Naive thymus-derived CD4-positive, alpha-beta T cell (primary cell): ENCODE data around the gene SCIN. TPM values are rescaled to one million over a fixed set of nuclear protein-coding genes. Genes with fewer than 3 reads are reported as not detected.

Experiments used
- ATAC-seq: fragments of 150-1000 bp; cut with Tn5 transposase; 2 replicates; pipeline ENCODE4 v1.10.0; 2021; ENCODE audit warnings: mild to moderate bottlenecking, moderate library complexity
- CTCF ChIA-PET: fragments of 350-600 bp; sonication (Branson Sonifier 250); formaldehyde crosslinking; loops from one replicate; lab custom pipeline; 2021; ENCODE audit warnings: antibody characterized with exemption; lab: Charles Lee
- POLR2A ChIA-PET: fragments of 350-600 bp; sonication (Branson Sonifier 250); formaldehyde crosslinking; loops from one replicate; lab custom pipeline; 2021; ENCODE audit warnings: antibody characterized with exemption, inconsistent platforms; lab: Charles Lee
- DNase-seq, 9 donors: peaks; one replicate each; pipeline versions ENCODE4 v3.0.0 to v3.0.0-alpha.2; 2020 to 2022; ENCODE audit warnings: mixed read lengths in 1 of 9
- H3K27ac ChIP-seq: one replicate; pipeline ENCODE4 v1.7.0; 2013; ENCODE audit warnings: mild to moderate bottlenecking, low read depth, low read length, moderate library complexity
- H3K27me3 ChIP-seq, 2 donors: one replicate each; pipeline ENCODE4 v1.7.0; 2013; ENCODE audit warnings: low read length in 2 of 2, mild to moderate bottlenecking in 2 of 2, moderate library complexity in 2 of 2; ENCODE audit not compliant: control insufficient read depth in 2 of 2, insufficient read depth in 2 of 2
- H3K36me3 ChIP-seq, 3 experiments: 1 replicate in 2 of 3; 2 replicates in 1 of 3; pipeline ENCODE4 v1.7.0; 2013; ENCODE audit warnings: low read length in 3 of 3, mild to moderate bottlenecking in 3 of 3, moderate library complexity in 1 of 3; ENCODE audit not compliant: insufficient read depth in 3 of 3, control insufficient read depth in 2 of 3
- H3K4me1 ChIP-seq, 2 donors: one replicate each; pipeline ENCODE4 v1.7.0; 2013; ENCODE audit warnings: low read length in 2 of 2, mild to moderate bottlenecking in 2 of 2, moderate library complexity in 1 of 2; ENCODE audit not compliant: control insufficient read depth in 2 of 2, insufficient read depth in 2 of 2
- H3K4me3 ChIP-seq: 2 replicates; pipeline ENCODE4 v1.7.0; 2013; ENCODE audit warnings: mild to moderate bottlenecking, low read length
- H3K9me3 ChIP-seq, 3 experiments: 1 replicate in 2 of 3; 2 replicates in 1 of 3; pipeline ENCODE4 v1.7.0; 2013; ENCODE audit warnings: low read length in 3 of 3; ENCODE audit not compliant: control insufficient read depth in 2 of 3
- H3K27ac Mint-ChIP-seq, 9 donors: one replicate each; pipeline ENCODE4 v1.8.0; 2020 to 2022; ENCODE audit warnings: mixed read lengths in 9 of 9, mild to moderate bottlenecking in 8 of 9, moderate library complexity in 5 of 9, inconsistent platforms in 2 of 9
- H3K27me3 Mint-ChIP-seq, 5 donors: one replicate each; pipeline ENCODE4 v1.8.0; 2021 to 2022; ENCODE audit warnings: mixed read lengths in 5 of 5, mild to moderate bottlenecking in 1 of 5
- H3K36me3 Mint-ChIP-seq, 5 donors: one replicate each; pipeline ENCODE4 v1.8.0; 2020 to 2022; ENCODE audit warnings: mixed read lengths in 5 of 5, mild to moderate bottlenecking in 3 of 5, inconsistent platforms in 1 of 5
- H3K4me1 Mint-ChIP-seq, 7 donors: one replicate each; pipeline ENCODE4 v1.8.0; 2020 to 2022; ENCODE audit warnings: mixed read lengths in 7 of 7, mild to moderate bottlenecking in 3 of 7, inconsistent platforms in 1 of 7
- H3K4me3 Mint-ChIP-seq, 10 donors: one replicate each; pipeline ENCODE4 v1.8.0; 2020 to 2022; ENCODE audit warnings: mild to moderate bottlenecking in 10 of 10, mixed read lengths in 10 of 10, moderate library complexity in 6 of 10, inconsistent platforms in 2 of 10
- H3K9me3 Mint-ChIP-seq, 11 donors: one replicate each; pipeline ENCODE4 v1.8.0; 2020 to 2022; ENCODE audit warnings: mixed read lengths in 11 of 11, mild to moderate bottlenecking in 4 of 11, inconsistent platforms in 1 of 11, moderate library complexity in 1 of 11
- intact Hi-C, 2 donors: fragments of 100-400 bp; cut with micrococcal nuclease; formaldehyde crosslinking; loops; one replicate each; pipeline ENCODE4 v1.15.1; 2023
- polyA plus RNA-seq, 2 donors: library from polyadenylated mRNA; unstranded; fragments of 300-500 nt; fragmentation: Illumina TruSeq; gene quantifications; one replicate each; pipeline ENCODE4 v1.2.3, GENCODE V29; 2021
- total RNA-seq, 6 experiments: library from RNA in 5 of 6; stranded (reverse) in 5 of 6; gene quantifications; 1 replicate in 5 of 6; 2 replicates in 1 of 6; pipeline ENCODE4 v1.2.3 and lab custom pipeline; 2021 to 2026

The SCIN gene
- total and polyA plus RNA-seq, 7 experiments from 2014 or later: 0.16 to 0.95 (median 0.35) TPM; not detected in 3

GRCh38 chr7:12695965-12696364 lies 125.4 kb downstream of the SCIN start:
- ChIA-PET POLR2A (no interaction called here), CTCF (no interaction called here)
- no peak overlapping the region for H3K27ac Mint-ChIP-seq
- no peaks in the 10 kb centered on the region for H3K4me1 ChIP-seq
- ATAC-seq: no peak
- no peak overlapping the region for H3K4me3 Mint-ChIP-seq
- H3K27ac ChIP-seq: no peak overlapping the region
- peaks cover 0 to 4% (median 0%) of the 10 kb centered on the region in 11 donors for H3K9me3 Mint-ChIP-seq
- no peaks in the 10 kb centered on the region for H3K27me3 Mint-ChIP-seq
- no peak for DNase-seq
- H3K9me3 ChIP-seq: no peaks in the 10 kb centered on the region
- H3K36me3 Mint-ChIP-seq: peaks cover 0 to 7% (median 0%) of the 10 kb centered on the region in 5 donors
- intact Hi-C loops: no loop called here
- H3K4me1 Mint-ChIP-seq: peaks cover 0 to 23% (median 6%) of the 10 kb centered on the region in 7 donors
- H3K27me3 ChIP-seq: no peaks in the 10 kb centered on the region
- H3K36me3 ChIP-seq: no peaks in the 10 kb centered on the region
- H3K4me3 ChIP-seq: no peak overlapping the region

GRCh38 chr7:12699299-12699698 lies 128.8 kb downstream of the SCIN start:
- ChIA-PET POLR2A (no interaction called here), CTCF (no interaction called here)
- Histone ChIP-seq H3K36me3 (no peaks in the 10 kb centered on the region), H3K27me3 (no peaks in the 10 kb centered on the region), H3K9me3 (no peaks in the 10 kb centered on the region), H3K4me3 (no peak overlapping the region), H3K27ac (no peak overlapping the region), H3K4me1 (no peaks in the 10 kb centered on the region)
- Mint-ChIP-seq H3K27me3 (no peaks in the 10 kb centered on the region), H3K27ac (no peak overlapping the region), H3K9me3 (peaks cover 0 to 10% (median 5%) of the 10 kb centered on the region in 11 donors), H3K4me3 (no peak overlapping the region), H3K36me3 (peaks cover 0 to 13% (median 4%) of the 10 kb centered on the region in 5 donors), H3K4me1 (peaks cover 0 to 9% (median 0%) of the 10 kb centered on the region in 7 donors)
- DNase-seq (no peak), ATAC-seq (no peak)
- intact Hi-C loops: no loop called here

- Histone ChIP-seq H3K4me3 (no peak overlapping the region), H3K36me3 (no peaks in the 10 kb centered on the region), H3K4me1 (no peaks in the 10 kb centered on the region), H3K9me3 (no peaks in the 10 kb centered on the region), H3K27me3 (no peaks in the 10 kb centered on the region), H3K27ac (no peak overlapping the region)
- peaks cover 0 to 2% (median 0%) of the 10 kb centered on the region in 7 donors for H3K4me1 Mint-ChIP-seq
- CTCF ChIA-PET: interaction anchor here (1.2 kb wide), 1 partner anchor 15 kb away, joined by 3 read pairs; no protein-coding TSS in a partner anchor
- intact Hi-C loops: no loop called here
- H3K9me3 Mint-ChIP-seq: peaks cover 0 to 10% (median 4%) of the 10 kb centered on the region in 11 donors
- no peak overlapping the region for H3K4me3 Mint-ChIP-seq
- H3K36me3 Mint-ChIP-seq: peaks cover 0 to 16% (median 4%) of the 10 kb centered on the region in 5 donors
- H3K27ac Mint-ChIP-seq: no peak overlapping the region
- H3K27me3 Mint-ChIP-seq: no peaks in the 10 kb centered on the region
- DNase-seq (no peak), ATAC-seq (no peak)
- POLR2A ChIA-PET: interaction anchor here (0.6 kb wide), 1 partner anchor 486 kb away, joined by 3 read pairs; no protein-coding TSS in a partner anchor
These were observed 130.9 kb downstream of the SCIN start for GRCh38 chr7:12701433-12701832.

- peaks cover 0 to 10% (median 3%) of the 10 kb centered on the region in 11 donors for H3K9me3 Mint-ChIP-seq
These were observed 133.4 kb downstream of the SCIN start for GRCh38 chr7:12703881-12704280.

GRCh38 chr7:12705878-12706277 lies 135.4 kb downstream of the SCIN start:
- POLR2A ChIA-PET: no interaction called here
- no peak overlapping the region for H3K4me3 ChIP-seq
- DNase-seq: no peak
- no peak overlapping the region for H3K27ac ChIP-seq
- H3K27me3 ChIP-seq: no peaks in the 10 kb centered on the region
- intact Hi-C loops: no loop called here
- peaks cover 0 to 10% (median 3%) of the 10 kb centered on the region in 11 donors for H3K9me3 Mint-ChIP-seq
- no peaks in the 10 kb centered on the region for H3K4me1 Mint-ChIP-seq
- no peak overlapping the region for H3K27ac Mint-ChIP-seq
- peaks cover 0 to 9% (median 3%) of the 10 kb centered on the region in 5 donors for H3K36me3 Mint-ChIP-seq
- no peak for ATAC-seq
- H3K27me3 Mint-ChIP-seq: no peaks in the 10 kb centered on the region
- CTCF ChIA-PET: no interaction called here
- H3K4me3 Mint-ChIP-seq: no peak overlapping the region
- H3K36me3 ChIP-seq: no peaks in the 10 kb centered on the region
- H3K9me3 ChIP-seq: no peaks in the 10 kb centered on the region
- H3K4me1 ChIP-seq: no peaks in the 10 kb centered on the region

More at GRCh38 chr7:12703881-12704280, 133.4 kb downstream of the SCIN start:
- intact Hi-C loops: no loop called here
- Mint-ChIP-seq H3K4me1 (no peaks in the 10 kb centered on the region), H3K4me3 (no peak overlapping the region), H3K36me3 (peaks cover 0 to 16% (median 4%) of the 10 kb centered on the region in 5 donors), H3K27ac (no peak overlapping the region), H3K27me3 (no peaks in the 10 kb centered on the region)
- Histone ChIP-seq H3K4me3 (no peak overlapping the region), H3K27me3 (no peaks in the 10 kb centered on the region), H3K27ac (no peak overlapping the region), H3K4me1 (no peaks in the 10 kb centered on the region), H3K36me3 (no peaks in the 10 kb centered on the region), H3K9me3 (no peaks in the 10 kb centered on the region)
- ChIA-PET CTCF (no interaction called here), POLR2A (no interaction called here)
- ATAC-seq (no peak), DNase-seq (no peak)

- H3K27ac Mint-ChIP-seq: no peak overlapping the region
- no peaks in the 10 kb centered on the region for H3K27me3 Mint-ChIP-seq
- CTCF ChIA-PET: no interaction called here
- intact Hi-C loops: no loop called here
- DNase-seq (no peak), ATAC-seq (no peak)
- peaks cover 0 to 1% (median 0%) of the 10 kb centered on the region in 11 donors for H3K9me3 Mint-ChIP-seq
- peaks cover 0 to 3% (median 0%) of the 10 kb centered on the region in 5 donors for H3K36me3 Mint-ChIP-seq
- Histone ChIP-seq H3K4me3 (no peak overlapping the region), H3K27me3 (no peaks in the 10 kb centered on the region), H3K36me3 (no peaks in the 10 kb centered on the region), H3K4me1 (no peaks in the 10 kb centered on the region), H3K27ac (no peak overlapping the region), H3K9me3 (no peaks in the 10 kb centered on the region)
- POLR2A ChIA-PET: no interaction called here
- no peaks in the 10 kb centered on the region for H3K4me1 Mint-ChIP-seq
- no peak overlapping the region for H3K4me3 Mint-ChIP-seq
These were observed 136.5 kb downstream of the SCIN start for GRCh38 chr7:12706900-12707536.

GRCh38 chr7:12708314-12708713 lies 137.8 kb downstream of the SCIN start:
- Histone ChIP-seq H3K36me3 (no peaks in the 10 kb centered on the region), H3K27ac (no peak overlapping the region), H3K9me3 (no peaks in the 10 kb centered on the region), H3K27me3 (no peaks in the 10 kb centered on the region), H3K4me1 (no peaks in the 10 kb centered on the region), H3K4me3 (no peak overlapping the region)
- H3K9me3 Mint-ChIP-seq: no peaks in the 10 kb centered on the region
- ChIA-PET POLR2A (no interaction called here), CTCF (no interaction called here)
- no peak overlapping the region for H3K27ac Mint-ChIP-seq
- ATAC-seq (no peak), DNase-seq (no peak)
- H3K4me3 Mint-ChIP-seq: no peak overlapping the region
- intact Hi-C loops: no loop called here
- peaks cover 0 to 3% (median 0%) of the 10 kb centered on the region in 5 donors for H3K36me3 Mint-ChIP-seq
- no peaks in the 10 kb centered on the region for H3K4me1 Mint-ChIP-seq
- H3K27me3 Mint-ChIP-seq: no peaks in the 10 kb centered on the region
